NCI-H345 treated with DMSO at 0.1 percent for 48 hours (cell line): ENCODE measurements around the gene SPEF1.
"Not testable (repeated sequence)": the region's sequence is repeated elsewhere in the genome, so short reads cannot be mapped to it uniquely, and the experiment has no call there.

Experiments
- DNase-seq: peaks from one replicate; lab custom pipeline; 2025; ENCODE audit not compliant: unreplicated experiment; lab: John Stamatoyannopoulos, UW

The SPEF1 gene

GRCh38 chr20:3789201-3789600 lies 8.0 kb upstream of the SPEF1 start:
- not testable (repeated sequence) for DNase-seq

GRCh38 chr20:3788685-3789155 lies 7.5 kb upstream of the SPEF1 start:
- no peak for DNase-seq

DNA sequence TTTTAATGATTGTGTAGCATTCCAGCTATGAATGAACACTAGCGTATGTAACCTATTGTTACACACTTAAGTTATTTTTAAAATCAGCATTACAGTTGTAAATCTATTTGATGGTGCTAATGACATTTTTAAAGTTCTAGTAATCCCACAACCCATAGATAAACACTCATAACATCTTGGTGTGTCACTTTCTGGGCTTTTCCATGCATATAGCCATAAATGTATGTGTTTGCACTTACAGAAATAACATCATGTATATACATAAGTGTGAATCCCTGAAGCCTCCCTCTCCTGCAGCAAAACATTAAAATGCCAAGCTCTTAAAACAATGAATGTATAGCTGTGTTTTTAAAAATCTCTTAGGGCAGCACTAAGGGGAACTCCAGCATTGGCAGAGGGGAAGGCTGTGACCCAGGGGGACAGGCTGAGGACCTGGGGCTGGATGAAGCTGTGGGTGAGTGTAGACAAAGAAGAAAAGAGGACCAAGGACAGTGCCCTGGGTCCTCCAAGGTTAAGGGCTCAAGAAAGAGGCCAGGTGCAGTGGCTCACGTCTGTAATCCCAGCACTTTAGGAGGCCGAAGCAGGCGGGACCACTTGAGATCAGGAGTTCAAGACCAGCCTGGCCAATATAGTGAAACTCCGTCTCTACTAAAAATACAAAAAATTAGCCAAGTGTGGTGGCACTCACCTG lies 6.2 kb upstream of the SPEF1 start:
- no peak for DNase-seq

- peak; percentile 73 for DNase-seq
Measured at GRCh38 chr20:3786665-3787323, 5.5 kb upstream of the SPEF1 start, which contains the start of gene CENPB. CENPB (minus strand) TSS chr20:3786740; CDS start chr20:3786483, 257 bp downstream.

GRCh38 chr20:3786126-3786484 lies 4.9 kb upstream of the SPEF1 start:
- DNase-seq, result no peak

DNA sequence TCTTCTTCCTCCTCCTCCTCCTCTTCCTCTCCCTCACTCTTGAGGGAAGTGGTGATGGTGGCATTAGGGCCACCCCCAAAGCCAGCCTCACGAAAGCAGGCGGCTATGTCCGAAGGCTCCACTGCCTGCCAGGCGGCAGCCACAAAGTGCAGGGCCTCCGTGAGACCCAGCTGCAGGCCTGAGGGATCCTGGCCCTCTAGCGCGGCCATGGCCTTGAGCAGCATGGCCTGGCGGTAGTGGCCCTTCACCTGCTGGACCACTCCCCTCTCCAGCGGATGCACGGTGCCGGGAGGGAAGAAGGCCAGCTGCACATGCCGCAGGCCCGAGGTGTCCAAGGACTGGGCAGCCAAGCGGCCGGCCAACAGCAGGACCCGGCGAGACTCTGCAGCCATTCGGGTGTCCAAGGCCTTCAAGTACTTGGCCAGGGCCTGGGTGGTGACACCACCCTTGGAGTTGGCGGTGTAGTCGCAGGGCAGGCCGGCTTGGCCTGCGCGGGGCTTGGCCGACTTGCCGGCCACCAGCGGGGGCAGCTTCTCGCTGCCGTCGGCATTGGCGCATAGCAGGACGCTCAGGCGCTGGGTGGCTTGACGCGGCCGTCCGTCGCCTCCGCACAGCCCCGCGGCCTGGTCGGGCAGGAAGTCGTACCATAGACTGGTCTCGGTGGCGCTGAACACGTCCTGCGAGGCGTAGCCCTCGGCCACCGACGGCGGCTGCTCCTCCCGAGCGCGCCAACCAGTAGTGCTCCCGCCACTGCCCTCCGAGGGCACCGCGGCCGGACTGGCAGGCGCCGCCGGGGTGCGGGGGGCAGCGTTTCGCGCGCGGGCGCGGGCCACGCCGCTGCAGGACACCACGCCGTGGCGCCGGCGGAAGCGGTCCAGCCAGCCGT lies 4.2 kb upstream of the SPEF1 start:
- no peak for DNase-seq

DNA sequence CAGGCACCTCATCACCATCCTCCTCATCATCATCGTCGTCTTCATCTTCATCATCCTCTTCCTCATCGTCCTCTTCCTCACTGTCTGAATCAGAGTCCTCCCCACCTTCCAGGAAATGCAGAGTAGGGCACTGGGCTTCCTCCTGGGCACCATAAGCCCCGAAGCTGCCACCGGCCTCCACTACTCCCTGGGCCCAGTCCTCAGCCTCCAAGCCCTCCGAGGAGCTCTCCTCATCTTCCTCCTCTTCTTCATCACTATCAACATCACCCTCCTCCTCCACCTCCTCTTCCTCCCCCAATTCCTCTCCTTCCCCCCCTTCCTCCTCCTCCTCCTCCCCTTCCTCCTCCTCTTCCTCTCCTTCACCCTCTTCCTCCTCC lies 3.6 kb upstream of the SPEF1 start:
- DNase-seq, result no peak

GRCh38 chr20:3784216-3784853 lies 3.1 kb upstream of the SPEF1 start:
- no peak for DNase-seq

DNA sequence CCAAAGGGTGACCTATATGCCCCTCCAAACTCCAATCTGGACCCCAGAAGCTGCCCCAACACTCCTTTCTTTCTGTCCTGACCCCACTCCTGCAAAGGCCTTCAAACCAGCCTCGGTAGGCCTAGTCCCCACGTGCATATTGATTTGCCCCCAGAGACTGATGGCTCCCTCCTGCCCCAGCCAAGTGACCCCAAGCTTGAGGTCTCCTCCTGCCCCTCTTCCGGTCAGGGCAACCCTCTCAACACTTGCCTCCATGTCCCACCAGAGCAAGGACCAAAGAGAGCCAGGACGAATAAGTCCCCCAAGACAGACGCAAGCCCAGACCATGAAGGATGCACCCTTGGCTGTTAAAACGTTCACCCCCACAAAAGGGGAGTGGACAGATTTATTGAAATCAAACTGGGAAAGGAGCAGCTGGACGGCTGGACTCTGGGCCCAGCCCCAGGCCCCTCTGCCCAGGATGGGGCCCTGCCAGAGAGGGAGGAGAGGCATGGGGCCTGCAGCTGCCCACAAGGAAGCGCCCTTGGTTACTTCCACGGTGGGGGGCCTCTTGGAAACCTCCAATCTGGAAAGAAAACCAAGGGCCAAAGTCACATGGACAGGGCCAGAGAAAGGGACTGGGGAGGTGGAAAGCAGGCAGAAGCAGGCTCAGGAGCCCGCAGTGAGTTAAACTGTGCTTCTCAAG lies 2.4 kb upstream of the SPEF1 start:
- no peak for DNase-seq

- DNase-seq, result no peak
Measured at GRCh38 chr20:3783068-3783489, 1.8 kb upstream of the SPEF1 start.

GRCh38 chr20:3782597-3782996 lies 1.3 kb upstream of the SPEF1 start:
- no peak for DNase-seq

GRCh38 chr20:3778976-3779375 lies 2.3 kb downstream of the SPEF1 start:
- no peak for DNase-seq

DNA sequence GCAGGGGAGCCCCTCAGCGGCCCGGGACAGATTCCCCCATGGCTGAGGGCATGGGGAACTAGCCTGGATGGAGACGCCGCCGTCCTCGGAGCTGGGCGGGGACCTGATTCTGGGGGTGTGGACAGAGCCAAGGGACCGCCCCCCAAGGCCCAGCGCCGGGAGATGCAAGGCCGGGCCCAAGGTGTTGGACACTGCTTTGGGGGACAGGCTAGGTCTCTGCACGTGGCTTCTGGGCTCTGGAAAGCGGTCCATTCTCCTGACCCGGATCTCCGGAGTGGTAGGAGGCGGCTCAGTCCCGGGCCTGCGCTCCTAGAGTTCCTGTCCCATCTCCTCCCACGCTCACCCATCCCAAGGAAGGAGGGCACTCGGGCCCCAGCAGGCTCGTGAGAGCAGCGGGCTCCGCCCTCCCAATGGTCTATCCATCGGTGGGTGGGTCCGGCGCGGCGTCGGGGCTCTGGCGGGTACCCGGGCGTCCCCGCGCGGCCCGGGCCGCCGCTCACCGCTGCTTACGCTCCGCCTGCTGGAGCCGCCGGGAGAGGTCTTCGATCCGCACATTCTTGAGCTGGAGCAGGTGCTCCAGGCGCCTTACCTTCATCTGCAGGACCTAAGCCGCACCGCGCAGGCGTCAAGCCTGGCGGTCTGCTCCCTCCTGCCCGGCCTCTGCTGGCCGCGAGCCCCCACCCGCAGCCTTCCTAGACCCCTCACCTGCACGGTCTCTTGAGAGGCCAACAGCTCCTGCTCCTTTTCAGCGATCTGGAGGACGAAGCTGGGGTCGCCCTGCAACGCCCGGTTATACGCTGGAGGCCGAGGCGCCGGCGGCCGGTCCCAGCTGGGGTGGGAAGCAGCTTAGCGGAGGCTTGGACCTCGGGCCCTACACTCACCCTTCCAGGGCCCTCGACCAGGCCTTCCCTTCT lies 3.3 kb downstream of the SPEF1 start:
- no peak for DNase-seq

DNA sequence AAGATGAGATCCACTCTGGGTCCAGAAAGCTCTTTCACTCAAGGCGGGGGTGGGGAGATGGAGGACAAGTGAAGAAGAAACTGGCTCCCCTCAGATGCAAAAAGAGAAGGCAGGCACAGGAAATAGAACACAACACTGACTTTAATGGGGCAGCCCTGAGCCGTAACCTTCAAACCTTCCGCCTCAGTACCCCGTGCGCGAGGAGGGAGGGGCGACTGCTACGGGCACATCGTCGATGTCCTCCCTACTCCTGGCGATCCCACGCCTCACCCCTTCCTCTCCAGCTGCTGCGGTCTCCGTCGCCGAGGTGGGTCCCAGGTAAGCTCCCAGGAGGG lies 3.9 kb downstream of the SPEF1 start:
- no peak for DNase-seq

DNA sequence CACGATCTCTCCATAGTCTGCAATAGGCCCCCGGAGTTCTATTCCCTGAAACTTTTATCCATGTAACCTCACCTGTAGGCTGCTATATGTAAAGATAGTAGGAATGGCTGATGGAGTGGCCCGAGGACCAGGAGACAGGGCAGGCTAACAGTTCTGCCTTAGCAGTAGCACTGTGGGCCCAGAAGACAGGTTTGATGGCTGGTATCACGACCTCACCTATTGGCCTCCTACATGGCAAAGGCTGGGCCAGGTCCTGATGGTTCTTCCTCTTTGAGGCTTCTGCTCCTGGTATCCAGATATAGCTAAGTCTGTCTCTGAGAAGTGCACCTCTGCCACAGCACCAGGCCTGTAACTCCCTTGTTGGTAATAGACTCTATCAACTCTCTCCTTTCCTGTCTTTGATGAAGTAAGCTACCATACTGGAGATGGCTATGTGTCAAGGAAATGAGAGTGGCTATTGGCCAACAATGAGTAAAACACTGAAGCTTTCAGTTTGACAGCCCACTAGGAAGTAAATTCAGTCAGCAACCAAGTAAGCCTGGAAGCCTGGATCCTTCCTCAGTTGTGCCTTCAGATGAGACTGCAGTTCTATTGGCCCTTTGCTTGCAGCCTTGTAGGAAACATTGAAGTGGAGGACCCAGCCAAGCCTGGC lies 5.7 kb downstream of the SPEF1 start:
- no peak for DNase-seq

GRCh38 chr20:3771552-3772058 lies 9.6 kb downstream of the SPEF1 start:
- no peak for DNase-seq

DNA sequence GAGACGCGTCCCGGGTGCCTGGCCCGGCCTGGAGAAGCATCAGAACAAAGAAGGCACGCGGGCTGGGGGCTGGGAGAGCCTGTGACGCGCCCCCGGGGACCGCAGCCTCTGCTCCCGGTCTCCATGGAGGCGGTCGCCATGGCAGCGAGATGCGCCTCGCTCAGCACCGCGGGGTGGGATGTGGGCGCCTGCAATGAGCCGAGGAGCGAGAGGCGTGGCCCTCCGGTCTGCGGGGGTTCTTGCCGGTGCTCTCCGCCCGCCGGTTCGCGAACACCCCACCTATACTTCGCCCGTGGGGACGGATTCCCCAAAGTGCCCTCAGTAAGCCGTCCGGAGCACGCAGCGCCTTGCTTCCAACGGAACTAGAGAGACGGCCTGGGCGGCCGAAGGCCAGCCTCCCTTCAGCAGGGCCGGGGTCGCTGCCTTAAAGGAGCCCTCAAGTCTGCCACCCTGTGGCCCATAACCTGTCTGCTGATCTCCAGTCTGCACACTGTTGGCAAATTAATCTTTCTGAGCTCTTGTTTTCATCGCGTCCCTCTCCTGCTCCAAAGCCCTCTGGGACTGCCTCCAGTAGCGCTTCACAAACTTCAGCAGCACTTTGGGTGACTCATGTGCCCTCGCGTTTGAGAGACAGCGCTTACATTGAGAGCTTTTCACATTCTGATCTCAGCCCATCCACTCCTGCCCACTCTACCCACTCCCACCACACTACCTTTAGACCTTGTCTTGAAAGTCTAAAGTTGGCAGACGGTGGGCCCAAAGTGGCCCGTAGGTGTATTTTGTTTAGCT lies 12.7 kb downstream of the SPEF1 start:
- peak; percentile 82 for DNase-seq
